Urothelium cell line (cell line): ENCODE results near the gene ASCL2.
"Not testable (repeated sequence)": the region's sequence is repeated elsewhere in the genome, so short reads cannot be mapped to it uniquely, and the experiment has no call there.

ENCODE experiments used
- DNase-seq: peaks from one replicate; pipeline ENCODE4 v3.0.0; 2011; ENCODE audit warnings: low spot score, mixed read lengths
- FAIRE-seq: peaks from 2 replicates; lab custom pipeline; 2011; peaks lifted over from hg19 to GRCh38; lab: Jason Lieb, UNC

The ASCL2 gene

GRCh38 chr11:2237457-2238238 lies 32.7 kb downstream of the ASCL2 start:
- FAIRE-seq (no peak), DNase-seq (no peak)

DNA sequence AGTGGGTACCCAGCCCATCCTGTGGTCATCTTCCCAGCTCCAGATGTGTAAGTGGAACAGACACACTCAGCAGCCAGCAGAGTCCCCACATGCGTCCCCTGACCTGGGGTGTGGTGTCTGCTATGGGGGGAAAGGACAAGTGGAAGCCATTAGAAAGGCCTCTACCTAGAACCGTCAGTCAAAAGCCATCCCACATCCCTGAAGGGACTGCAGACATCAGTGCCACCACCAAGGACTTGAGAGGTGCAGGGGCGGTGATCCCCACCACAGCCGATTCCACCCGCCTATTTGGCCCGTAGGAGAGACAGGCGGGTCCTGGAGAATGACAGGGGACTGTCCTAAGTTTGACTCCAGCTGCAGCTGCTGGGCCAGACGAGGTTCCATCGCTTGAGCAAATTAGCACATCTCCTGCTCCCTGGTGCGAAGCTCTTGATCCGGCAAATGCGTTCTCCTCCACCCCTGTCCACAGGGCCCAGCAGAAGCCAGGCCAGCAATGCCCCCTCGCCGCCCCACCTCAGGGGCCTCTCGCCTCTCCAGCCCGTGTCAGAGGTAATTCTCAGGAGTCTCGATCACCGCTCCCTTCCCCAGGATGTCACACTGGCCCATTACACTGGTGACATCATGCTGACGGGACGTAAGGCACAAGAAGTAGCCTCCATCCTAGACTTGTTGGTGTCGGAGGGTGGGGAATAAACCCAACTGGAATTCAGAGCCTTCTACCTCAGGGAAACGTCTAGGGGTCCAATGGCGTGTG lies 33.8 kb downstream of the ASCL2 start:
- FAIRE-seq, DNase-seq: not testable (repeated sequence)

GRCh38 chr11:2235588-2236326 lies 34.6 kb downstream of the ASCL2 start:
- FAIRE-seq, result no peak
- no peak for DNase-seq

- FAIRE-seq (no peak), DNase-seq (no peak)
Measured at GRCh38 chr11:2234963-2235362, 35.4 kb downstream of the ASCL2 start.

- FAIRE-seq, result no peak
- no peak for DNase-seq
Measured at GRCh38 chr11:2233693-2234455, 36.5 kb downstream of the ASCL2 start.

- no peak for DNase-seq
- FAIRE-seq, result no peak
Measured at GRCh38 chr11:2229713-2230297, 40.6 kb downstream of the ASCL2 start.

DNA sequence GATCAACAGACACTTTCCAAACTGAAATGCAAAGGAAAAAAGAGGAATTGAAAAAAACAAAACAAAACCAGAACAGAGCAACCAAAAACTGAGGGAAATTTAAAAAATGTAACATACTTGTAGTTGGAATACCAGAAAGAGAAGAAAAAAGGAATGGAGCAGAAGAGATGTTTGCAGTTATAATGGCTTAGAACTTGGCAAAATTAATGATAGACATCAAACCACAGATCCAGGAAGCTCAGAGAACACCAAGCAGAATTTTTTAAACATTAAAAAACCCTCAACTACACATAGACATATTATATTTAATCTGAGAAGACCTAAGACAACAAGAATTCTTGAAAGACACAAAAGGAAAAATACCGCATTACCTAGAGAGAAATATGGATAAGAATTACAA lies 46.1 kb downstream of the ASCL2 start:
- no peak for FAIRE-seq

GRCh38 chr11:2223153-2223794 lies 47.1 kb downstream of the ASCL2 start:
- FAIRE-seq, result no peak
- no peak for DNase-seq

More for the DNA sequence above, 46.1 kb downstream of the ASCL2 start:
- DNase-seq, result no peak

GRCh38 chr11:2222451-2222850 lies 47.9 kb downstream of the ASCL2 start:
- DNase-seq, result no peak
- FAIRE-seq, result no peak

DNA sequence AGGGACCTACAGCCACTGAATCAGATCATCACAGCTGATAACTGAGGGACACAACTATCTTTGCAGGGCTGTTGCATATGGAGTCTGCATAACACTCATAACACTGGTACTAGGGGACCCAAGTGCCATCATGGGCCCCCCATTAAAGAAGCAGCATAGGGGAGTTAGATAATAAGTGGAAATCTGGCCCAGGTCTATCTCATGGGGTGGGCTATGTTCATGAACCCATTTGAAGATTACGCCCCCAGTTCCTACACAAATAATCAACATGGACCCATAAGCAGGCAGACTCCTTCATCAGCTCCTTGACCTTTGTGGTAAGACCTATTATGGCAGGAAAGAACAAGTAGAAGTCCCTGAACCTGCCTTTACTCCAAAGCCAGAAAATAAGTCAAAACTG lies 48.8 kb downstream of the ASCL2 start:
- FAIRE-seq (no peak), DNase-seq (no peak)

GRCh38 chr11:2221024-2221423 lies 49.4 kb downstream of the ASCL2 start:
- FAIRE-seq (no peak), DNase-seq (no peak)

DNA sequence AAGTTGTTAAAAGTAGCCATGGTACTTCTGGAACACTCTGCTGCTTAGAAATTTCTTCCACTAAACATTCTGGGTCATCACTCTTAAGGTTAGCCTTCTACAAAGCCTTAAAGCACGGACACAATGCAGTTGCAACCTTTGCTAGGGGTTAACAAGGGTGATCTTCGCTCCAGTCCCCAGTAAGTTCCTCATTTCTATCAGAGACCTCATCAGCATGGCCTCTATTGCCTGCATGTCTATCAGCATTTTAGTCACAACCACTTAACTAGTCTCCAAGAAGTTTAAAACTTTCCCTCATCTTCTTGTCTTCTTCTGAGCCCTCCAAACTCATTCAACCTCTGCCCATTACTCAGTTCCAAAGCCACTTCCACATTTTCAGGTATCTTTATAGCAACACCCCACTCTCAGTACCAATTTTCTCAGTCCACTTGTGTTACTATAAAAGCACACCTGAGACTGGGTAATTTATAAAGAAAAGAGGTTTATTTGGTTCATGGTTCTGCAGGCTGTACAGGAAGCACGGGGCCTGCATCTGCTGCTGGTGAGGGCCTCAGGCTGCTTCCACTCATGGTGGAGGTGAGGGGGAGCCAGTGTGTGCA lies 50.1 kb downstream of the ASCL2 start:
- DNase-seq (no peak), FAIRE-seq (no peak)

DNA sequence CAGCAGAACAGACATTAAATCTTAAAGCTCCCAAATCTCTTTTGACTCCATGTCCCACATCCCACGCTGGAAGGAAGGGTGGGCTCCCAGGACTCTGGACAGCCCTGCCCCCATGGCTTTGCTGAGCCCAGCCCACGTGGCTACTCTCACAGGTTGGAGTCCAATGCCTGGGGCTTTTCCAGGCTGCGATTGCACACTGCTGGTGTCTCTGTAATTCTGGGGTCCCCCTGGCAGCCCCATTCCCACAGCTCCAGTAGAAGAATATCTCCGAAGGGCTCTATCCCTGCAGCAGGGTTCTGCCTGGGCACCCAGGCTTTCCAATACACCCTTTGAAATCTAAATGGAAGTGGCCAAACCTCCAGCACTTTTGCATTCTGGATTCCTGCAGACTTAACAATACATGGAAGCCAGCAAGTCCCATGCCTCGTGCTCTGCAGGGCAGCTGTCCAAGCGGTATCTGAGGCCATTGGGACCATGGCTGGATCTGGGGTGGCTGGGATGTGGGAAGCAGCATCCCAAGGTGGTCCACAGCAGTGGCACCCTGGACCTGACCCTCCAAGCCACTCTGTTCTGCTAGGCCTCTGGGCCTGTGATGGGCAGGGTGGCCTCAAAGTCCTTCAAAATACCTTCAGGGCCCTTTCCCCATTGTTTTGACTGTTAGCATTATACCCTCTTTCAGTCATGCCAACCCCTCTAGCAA lies 50.9 kb downstream of the ASCL2 start:
- no peak for FAIRE-seq

More for the DNA sequence above, 50.9 kb downstream of the ASCL2 start:
- no peak for DNase-seq
